Measurements from ENCODE around the gene TMEM52B. TPM values are rescaled to one million over a fixed set of nuclear protein-coding genes. Genes with fewer than 3 reads are reported as not detected.
A peak's percentile ranks its signal among the peaks of the same experiment; 100 is the strongest.
"Not testable (repeated sequence)": the region's sequence is repeated elsewhere in the genome, so short reads cannot be mapped to it uniquely, and the experiment has no call there.

Gene TMEM52B
- total RNA-seq, 6 donors from 2014 or later: 0.55 to 2.7 (median 1.1) TPM; not detected in 1

DNA sequence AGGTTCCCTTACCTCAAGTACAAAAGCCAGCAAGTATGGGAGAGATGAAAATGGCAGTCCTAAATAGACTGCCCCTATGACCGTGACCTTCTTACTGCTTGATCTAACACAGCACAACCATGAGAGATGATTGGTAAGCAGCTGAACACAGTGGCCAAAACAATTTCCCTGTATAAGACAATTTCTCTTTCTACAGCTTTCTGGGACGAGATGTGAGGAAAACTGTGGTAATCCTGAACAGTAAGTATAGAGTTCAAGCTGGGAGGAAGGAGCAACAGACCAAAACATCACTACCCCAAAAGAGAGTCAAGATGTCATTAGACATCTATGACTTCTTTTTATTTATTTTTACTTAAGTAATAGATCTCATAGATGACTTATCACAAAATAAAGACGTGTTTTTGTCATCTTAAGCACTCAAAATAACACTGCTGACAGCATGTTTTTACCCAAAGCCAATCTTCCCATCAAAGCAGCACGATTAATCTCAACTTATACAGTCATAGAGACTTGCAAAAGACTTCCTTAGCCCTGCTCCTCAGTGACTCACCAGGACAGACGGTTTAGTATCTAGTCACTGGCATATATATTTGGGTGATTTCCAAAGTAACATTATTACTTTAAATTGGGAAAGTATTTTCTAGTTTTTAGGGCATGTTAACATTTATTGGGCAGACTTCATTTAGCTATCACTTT lies 3.7 kb downstream of the TMEM52B start:
- no peak overlapping the region for H3K4me3 ChIP-seq
- WGBS, 2 donors: 45 to 46% methylated on average over 5 of the region's 5 CpGs
- H3K9me3 ChIP-seq: no peaks in the 10 kb centered on the region
- no peak for DNase-seq
- no peaks in the 10 kb centered on the region for H3K36me3 ChIP-seq
- ATAC-seq (ENCODE audit: low FRiP score in 2 of 2): peak in 1 of 2 donors; percentile 71
- peak overlapping the region in 1 of 4 donors; percentile 19 for H3K27ac ChIP-seq
- H3K4me1 ChIP-seq: peaks cover 0 to 7% (median 5%) of the 10 kb centered on the region in 4 donors
- no peaks in the 10 kb centered on the region for H3K27me3 ChIP-seq
- no peak for TF ChIP-seq EP300 (IDR thresholded peaks at IDR 0.05)
- peak in 1 of 4 donors; percentile 19 for TF ChIP-seq POLR2A (IDR thresholded peaks at IDR 0.05)

DNA sequence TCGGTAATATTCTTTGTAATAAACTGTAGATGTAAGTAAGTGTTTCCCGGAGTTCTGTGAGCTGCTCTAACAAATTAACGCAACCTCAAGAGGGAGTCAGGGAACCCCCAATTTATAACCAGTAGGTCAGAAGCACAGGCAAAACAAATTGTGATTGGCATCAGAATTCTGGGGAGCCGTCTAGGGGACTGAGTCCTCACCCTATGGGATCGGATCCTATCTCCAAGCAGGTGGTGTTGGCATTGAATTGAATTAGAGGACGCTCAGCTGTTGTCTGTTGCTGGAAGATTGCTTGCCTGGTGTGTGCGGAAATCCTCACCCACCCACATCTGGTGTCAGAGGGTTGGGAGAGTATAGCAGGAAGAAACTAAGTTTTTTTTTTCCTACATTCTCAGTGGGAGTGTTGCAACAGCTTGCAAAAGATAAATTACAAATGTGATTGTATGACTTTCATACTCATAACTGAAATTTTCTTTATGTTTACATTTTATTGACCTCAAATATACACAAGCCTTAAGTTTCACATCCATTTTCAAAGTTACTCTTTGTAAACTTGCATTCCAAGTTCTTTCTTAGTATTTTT lies 5.5 kb downstream of the TMEM52B start:
- Histone ChIP-seq H3K9me3 (no peaks in the 10 kb centered on the region), H3K36me3 (no peaks in the 10 kb centered on the region), H3K4me1 (peaks cover 0 to 7% (median 5%) of the 10 kb centered on the region in 4 donors), H3K27me3 (no peaks in the 10 kb centered on the region), H3K4me3 (no peak overlapping the region), H3K27ac (peak overlapping the region; percentile 29 to 63 (median 50))
- DNase-seq (peak in 1 of 2 donors; percentile 46), ATAC-seq (ENCODE audit: low FRiP score in 2 of 2) (peak; percentile 61 to 74)
- TF ChIP-seq, protein P1, sequence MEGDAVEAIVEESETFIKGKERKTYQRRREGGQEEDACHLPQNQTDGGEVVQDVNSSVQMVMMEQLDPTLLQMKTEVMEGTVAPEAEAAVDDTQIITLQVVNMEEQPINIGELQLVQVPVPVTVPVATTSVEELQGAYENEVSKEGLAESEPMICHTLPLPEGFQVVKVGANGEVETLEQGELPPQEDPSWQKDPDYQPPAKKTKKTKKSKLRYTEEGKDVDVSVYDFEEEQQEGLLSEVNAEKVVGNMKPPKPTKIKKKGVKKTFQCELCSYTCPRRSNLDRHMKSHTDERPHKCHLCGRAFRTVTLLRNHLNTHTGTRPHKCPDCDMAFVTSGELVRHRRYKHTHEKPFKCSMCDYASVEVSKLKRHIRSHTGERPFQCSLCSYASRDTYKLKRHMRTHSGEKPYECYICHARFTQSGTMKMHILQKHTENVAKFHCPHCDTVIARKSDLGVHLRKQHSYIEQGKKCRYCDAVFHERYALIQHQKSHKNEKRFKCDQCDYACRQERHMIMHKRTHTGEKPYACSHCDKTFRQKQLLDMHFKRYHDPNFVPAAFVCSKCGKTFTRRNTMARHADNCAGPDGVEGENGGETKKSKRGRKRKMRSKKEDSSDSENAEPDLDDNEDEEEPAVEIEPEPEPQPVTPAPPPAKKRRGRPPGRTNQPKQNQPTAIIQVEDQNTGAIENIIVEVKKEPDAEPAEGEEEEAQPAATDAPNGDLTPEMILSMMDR (IDR thresholded peaks at IDR 0.05): no peak
- peak in 2 of 4 donors; percentile 26 to 63 for TF ChIP-seq POLR2A (IDR thresholded peaks at IDR 0.05)
- peak in 1 of 4 donors; percentile 16 for TF ChIP-seq EP300 (IDR thresholded peaks at IDR 0.05)
- peak in 1 of 2 donors; percentile 60 for TF ChIP-seq POLR2AphosphoS5 (IDR thresholded peaks at IDR 0.05)
- WGBS, 2 donors: 42 to 50% methylated on average over 7 of the region's 7 CpGs

DNA sequence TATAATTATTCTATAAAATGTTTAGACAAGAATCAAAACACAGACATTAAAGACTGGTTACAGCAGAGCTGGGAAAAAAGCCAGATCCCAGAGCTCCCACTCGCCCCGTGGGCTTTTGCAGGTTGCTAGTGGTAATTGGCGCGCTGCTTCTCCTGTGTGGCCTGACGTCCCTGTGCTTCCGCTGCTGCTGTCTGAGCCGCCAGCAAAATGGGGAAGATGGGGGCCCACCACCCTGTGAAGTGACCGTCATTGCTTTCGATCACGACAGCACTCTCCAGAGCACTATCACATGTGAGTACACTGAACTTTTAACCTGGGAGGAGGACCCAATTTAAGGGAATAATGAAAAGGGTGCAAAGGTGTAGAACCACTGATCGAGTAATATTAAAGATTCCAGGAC lies 7.5 kb downstream of the TMEM52B start:
- WGBS, 2 donors: 54 to 70% methylated on average over 11 of the region's 11 CpGs
- Histone ChIP-seq H3K4me3 (no peak overlapping the region), H3K4me1 (peaks cover 0 to 13% (median 5%) of the 10 kb centered on the region in 4 donors), H3K27ac (peak overlapping the region in 1 of 4 donors; percentile 57), H3K27me3 (no peaks in the 10 kb centered on the region), H3K36me3 (no peaks in the 10 kb centered on the region), H3K9me3 (no peaks in the 10 kb centered on the region)
- ATAC-seq (ENCODE audit: low FRiP score in 2 of 2) (peak; percentile 60 to 79), DNase-seq (peak in 1 of 2 donors; percentile 82)
- TF ChIP-seq POLR2AphosphoS5 (IDR thresholded peaks at IDR 0.05) (peak; percentile 50 to 60), POLR2A (IDR thresholded peaks at IDR 0.05) (peak in 1 of 4 donors; percentile 62), EP300 (IDR thresholded peaks at IDR 0.05) (peak in 2 of 4 donors; percentile 21 to 42)
- TF ChIP-seq, protein P1 (IDR thresholded peaks at IDR 0.05): no peak

DNA sequence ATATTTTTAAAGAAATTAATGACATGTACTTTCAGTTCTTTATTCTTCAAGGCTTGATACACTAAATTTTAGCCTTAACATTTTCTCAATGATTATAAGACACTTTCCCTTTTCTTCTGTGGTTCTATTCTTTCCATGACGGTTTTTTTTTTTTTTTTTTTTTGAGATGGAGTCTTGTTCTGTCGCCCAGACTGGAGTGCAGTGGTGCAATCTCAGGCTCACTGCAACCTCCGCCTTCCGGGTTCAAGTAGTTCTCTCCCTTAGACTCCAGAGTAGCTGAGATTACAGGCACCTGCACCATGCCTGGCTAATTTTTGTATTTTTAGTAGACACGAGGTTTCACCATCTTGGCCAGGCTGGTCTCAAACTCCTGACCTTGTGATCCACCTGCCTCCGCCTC lies 8.1 kb downstream of the TMEM52B start:
- Histone ChIP-seq H3K4me1 (peaks cover 0 to 13% (median 5%) of the 10 kb centered on the region in 4 donors), H3K27ac (peak overlapping the region in 1 of 4 donors; percentile 35)
- DNase-seq: peak in 1 of 2 donors; percentile 67
- not testable (repeated sequence) for H3K4me3 ChIP-seq; H3K36me3 ChIP-seq; H3K27me3 ChIP-seq; ATAC-seq (ENCODE audit: low FRiP score in 2 of 2); H3K9me3 ChIP-seq
- WGBS, 2 donors: 58 to 67% methylated on average over 6 of the region's 6 CpGs

DNA sequence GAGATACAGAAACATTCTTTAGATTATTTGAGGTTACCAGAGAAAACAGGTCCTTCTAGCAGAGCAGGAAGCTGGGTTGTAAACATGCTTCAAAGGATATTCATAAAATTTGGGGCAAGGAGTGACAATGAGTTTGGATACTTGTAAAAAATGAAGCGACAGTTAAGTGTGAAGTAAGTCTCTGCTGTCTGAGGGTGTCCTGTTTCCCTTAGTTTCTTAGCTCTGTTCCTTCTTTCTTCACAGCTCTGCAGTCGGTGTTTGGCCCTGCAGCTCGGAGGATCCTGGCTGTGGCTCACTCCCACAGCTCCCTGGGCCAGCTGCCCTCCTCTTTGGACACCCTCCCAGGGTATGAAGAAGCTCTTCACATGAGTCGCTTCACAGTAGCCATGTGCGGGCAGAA lies 10.8 kb downstream of the TMEM52B start:
- 45 to 49% methylated on average over 3 to 5 of the region's 5 CpGs for WGBS, 2 donors
- H3K27ac ChIP-seq: no peak overlapping the region
- H3K4me3 ChIP-seq: no peak overlapping the region
- peaks cover 0 to 6% (median 1%) of the 10 kb centered on the region in 4 donors for H3K4me1 ChIP-seq
- no peaks in the 10 kb centered on the region for H3K9me3 ChIP-seq
- ATAC-seq (ENCODE audit: low FRiP score in 2 of 2) (peak in 1 of 2 donors; percentile 44), DNase-seq (no peak)
- TF ChIP-seq POLR2A (IDR thresholded peaks at IDR 0.05): no peak
- no peak for TF ChIP-seq EP300 (IDR thresholded peaks at IDR 0.05)
- TF ChIP-seq POLR2AphosphoS5 (IDR thresholded peaks at IDR 0.05): no peak
- TF ChIP-seq, protein P1 (IDR thresholded peaks at IDR 0.05): no peak
- H3K27me3 ChIP-seq: no peaks in the 10 kb centered on the region
- no peaks in the 10 kb centered on the region for H3K36me3 ChIP-seq

Data from upper lobe of left lung (tissue), 6 donors.